Activated CD8-positive, alpha-beta memory T cell treated with anti-CD3 and anti-CD28 coated beads for 4 hours (primary cell): Measurements from ENCODE around the gene SLC26A5.
"Not testable (repeated sequence)": the region's sequence is repeated elsewhere in the genome, so short reads cannot be mapped to it uniquely, and the experiment has no call there.

Experiments used
- DNase-seq, 2 donors: peaks; one replicate each; pipeline ENCODE4 v3.0.0-alpha.2; 2020; ENCODE audit warnings: low read depth in 2 of 2

The SLC26A5 gene

DNA sequence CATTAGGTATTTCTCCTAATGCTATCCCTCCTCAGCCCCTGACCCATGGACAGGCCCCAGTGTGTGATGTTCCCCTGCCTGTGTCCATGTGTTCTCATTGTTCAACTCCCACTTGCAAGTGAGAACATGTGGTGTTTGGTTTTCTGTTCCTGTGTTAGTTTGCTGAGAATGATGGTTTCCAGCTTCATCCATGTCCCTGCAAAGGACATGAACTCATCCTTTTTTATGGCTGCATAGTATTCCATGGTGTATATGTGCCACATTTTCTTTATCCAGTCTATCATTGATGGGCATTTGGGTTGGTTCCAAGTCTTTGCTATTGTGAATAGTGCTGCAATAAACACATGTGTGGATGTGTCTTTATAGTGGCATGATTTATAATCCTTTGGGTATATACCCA, 46.3 kb downstream of the SLC26A5 start:
- DNase-seq: not testable (repeated sequence)

DNA sequence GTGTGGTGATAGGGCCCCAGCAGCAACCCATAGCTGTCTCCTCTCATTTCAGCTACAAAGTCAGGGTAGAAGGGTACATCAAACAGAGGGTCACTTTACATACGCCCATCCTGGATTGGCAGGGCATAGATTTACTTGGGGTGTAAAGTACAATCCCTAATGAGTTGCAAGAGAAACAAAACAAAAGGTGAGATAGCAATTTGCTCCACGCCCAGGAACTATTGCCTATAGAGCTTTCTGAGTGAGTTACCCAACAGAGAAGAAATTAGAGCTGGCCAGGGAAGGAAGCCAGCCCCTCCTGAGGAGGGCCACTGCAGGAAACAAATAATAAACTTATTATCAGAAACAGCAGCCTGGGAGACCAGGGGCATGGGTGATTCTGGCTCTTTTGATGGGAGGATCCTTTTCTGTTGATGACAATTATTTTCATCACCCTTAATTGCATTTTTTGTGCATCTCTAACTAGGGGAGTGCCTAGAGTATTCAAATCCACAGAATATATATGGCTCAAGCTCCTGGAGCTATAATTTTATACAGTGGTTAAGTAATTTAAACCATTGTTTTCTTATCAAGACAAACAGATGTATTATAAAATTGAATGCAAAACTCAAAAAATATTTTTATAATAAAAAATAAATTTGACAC, 47.4 kb downstream of the SLC26A5 start:
- DNase-seq: no peak

DNA sequence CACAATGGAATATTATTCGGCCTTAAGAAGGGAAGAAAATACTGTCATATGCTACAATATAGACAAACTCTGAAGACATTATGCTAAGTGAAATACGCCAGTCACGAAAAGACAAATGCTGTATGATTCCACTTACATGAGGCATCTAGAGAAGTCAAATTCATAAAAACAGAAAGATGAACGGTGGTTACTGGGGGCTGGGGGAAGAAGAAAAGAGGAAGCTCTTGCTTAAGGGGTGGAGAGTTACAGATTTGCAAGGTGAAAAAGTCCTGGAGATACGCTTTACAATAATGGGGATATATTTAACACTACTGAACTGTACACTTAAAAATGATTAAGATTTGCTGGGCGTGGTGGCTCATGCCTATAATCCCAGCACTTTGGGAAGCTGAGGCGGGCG, 49.5 kb downstream of the SLC26A5 start:
- no peak for DNase-seq

DNA sequence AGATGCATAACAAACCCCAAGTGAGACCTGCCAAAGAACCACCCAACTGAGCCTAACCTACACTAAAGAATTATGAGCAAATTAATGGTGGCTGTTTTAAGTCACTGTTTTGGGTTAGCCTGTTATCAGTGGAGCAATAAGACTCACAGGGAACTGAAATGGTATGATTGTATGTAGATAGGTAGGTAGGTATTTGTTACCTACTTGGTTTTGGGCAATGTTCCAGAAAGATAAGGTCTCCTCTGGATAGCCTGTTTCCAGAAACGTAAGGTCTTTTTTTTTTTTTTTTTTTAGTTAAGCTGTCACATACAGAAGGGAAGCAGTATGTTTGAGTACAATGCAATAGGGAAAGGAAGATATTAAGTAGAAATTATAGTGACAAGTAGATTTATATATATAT, 50.9 kb downstream of the SLC26A5 start:
- DNase-seq: no peak

DNA sequence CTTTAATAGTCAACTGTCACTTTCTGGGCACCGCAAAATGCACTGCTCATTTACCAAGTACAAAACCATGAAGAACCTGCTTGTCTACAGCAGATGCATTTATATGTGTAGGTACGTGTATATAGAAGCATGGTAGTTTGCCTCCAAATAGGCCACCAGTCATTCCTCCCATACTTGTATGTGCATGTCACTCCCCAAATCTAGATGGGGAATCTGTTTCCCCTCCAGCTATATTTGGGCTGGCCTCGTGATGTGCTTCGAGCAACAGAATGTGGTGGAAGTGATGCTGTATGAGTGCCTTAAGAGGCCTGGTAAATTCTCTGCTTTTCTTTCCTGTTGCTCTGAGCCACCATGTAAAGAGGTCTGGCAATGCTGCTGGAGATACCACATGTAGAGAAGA, 51.4 kb downstream of the SLC26A5 start:
- no peak for DNase-seq

DNA sequence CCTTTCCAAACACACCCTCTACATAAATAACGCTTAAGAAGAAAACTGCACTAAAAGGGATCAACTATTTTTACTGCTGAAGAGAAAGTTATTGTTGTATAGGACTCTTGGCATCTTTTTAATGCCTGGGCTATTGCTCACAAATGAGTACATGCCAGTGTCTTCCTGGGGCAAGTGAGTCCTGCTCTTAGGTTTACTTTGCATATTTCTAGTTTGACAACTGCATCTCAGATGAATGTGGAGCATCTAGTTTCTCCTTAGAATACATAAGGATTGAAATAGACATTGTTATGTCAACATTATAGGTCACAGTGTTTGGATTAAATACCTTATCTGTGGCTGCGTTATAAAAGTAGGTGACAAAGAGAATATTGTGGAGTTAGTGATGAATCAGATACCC, 54.0 kb downstream of the SLC26A5 start:
- no peak for DNase-seq

DNA sequence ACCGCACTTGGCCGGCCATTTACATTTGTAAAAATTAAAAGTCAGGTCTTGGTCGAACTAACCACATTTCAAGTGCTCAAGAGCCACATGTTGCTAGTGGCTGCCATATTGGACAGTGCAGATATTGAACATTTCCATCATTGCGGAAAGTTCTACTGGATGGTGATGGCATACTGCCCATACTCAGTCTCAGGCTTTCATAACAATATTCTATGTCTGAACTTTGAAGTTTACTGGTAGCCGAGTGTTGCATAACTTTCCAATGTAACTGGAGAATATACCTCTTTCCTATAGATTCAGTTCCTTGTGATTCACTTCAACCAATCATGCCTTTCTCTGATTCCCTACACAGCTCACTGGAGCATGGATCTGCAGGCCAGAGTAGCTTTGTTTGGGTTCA, 54.9 kb downstream of the SLC26A5 start:
- DNase-seq: no peak

DNA sequence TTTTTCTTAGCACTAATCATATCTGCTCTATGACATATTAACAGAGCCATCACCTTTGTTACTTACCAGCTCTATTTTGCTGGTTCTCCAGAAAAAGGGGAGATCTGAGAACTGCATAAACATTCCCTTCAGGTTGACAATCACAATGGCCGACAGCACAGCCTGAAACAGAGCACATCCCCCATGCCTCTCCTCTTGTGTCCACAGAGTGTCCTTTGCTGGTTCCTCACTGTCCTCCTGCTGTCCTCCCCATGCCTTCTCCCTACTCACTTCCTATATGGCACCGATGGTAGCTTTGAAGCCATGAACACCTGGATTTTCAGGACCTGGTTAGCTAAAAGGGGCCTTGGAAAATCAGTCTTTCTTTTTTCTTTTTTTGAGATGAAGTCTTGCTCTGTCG, 56.7 kb downstream of the SLC26A5 start:
- DNase-seq: no peak

DNA sequence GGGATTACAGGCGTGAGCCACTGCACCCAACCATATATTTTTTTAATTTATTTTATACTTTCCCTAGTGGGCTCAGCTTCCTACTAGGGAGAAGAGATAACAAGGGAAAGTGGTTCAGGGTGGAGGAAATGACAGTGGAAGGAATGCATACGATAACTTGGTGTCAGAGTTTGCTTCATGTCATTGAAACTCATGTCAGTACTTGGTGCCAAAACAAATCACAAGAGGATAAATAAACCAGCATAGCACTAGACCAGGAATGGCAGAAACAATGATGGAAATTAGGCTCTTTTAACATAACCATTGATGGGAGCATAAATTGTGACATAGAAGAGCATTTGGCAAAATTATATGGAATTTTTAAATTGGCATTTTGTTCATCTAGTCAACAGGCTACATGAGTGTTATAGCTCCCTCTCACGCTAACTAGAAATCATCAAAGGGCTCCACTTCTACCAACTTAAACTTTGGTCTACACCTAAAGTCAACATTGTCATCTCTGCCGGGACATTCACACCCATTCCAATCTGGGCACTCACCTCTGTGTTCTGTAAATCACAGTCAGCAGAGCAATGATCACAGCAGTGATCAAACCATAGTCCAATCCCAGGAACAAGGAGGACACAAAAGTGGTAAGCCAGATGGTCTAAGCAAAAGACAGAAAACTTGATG, 57.4 kb downstream of the SLC26A5 start:
- no peak for DNase-seq

DNA sequence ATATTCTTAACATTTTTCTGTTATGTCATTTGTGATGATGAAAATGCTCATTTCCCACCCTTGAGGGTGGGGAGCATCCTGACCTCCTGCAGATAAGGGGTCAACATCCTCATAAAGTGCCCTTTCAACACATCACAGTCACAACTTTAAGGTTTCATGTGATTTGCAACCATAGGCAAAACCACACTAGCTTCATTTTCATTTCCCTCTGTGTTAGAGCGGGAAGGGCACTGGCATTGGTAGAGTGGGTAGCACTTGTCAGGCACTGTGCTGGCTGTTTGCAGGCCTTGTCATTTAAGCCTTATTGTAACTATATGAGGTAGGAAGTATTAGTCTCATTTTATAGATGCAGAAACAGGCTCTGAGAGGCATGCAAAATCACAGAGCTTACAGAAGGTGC, 58.8 kb downstream of the SLC26A5 start:
- no peak for DNase-seq

DNA sequence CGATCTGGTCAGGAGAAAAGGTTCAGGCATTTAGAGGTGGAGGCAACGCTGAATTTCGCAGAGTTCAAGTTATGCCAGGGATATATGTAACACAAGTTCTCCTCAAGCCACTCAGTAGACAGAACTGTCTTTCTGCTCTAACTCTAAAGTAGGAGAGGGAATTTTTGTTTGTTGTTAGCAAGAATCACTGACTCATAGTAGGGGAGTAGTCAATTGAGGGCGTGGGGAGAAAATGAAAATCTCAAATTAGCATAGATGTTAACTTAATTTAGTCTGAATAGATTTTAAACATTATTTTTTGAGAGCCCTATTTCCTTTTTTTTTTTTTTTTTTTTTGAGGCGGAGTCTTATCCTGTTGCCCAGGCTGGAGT, 64.0 kb downstream of the SLC26A5 start:
- DNase-seq: no peak

DNA sequence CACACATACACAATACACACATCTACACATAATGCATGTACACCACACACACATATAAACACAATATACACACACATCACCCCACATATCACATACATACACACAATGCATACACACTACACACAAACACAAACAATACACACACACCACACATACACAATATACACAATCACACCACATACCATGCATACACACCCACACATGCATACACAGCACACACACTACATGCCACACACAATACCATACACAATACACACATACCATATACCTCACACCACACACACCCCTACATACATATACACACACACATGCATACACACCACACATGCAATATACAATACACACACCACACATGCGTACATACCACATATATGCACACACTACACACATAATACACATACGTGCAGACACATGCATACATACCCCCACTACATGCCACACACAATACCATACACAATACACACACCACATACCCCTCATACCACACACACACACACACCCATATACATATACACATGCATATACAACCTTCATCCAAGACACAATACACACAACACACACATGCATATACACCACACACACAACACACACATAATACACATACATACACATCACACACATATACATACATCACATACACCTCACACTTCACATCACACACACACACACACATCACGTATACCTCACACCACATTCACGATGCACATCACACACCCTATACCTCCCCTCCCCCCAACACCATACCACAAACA, 64.6 kb downstream of the SLC26A5 start:
- no peak for DNase-seq

DNA sequence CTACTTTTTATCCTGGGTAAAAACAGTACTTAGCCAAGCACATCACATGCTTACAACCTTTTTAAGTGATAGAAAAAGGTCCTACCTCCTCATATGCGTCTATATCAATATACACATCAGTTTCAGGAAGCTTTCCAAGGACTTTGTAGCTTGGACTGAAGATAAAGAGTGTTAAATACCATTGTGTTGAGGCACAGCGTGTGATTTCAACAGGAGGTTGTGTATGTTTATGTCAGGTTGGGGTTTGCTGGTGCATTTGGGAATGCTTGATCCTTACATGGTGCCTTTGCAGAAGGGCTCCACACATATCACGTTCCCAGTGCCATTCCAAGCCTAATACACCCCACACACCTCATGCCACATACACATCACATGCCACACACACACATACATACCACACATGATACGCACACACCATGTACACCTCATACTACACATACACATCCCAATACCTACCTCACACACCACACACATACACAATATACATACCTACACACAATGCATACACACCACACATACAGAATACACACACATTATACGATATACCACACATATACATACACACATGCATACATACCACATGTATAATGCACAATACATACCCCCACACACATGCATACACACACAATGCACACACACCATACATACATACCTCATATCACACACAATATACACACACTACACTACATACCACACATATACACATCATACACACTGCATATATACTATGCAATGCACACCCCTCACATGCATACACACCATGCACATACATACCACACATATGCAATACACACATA, 65.4 kb downstream of the SLC26A5 start:
- no peak for DNase-seq

DNA sequence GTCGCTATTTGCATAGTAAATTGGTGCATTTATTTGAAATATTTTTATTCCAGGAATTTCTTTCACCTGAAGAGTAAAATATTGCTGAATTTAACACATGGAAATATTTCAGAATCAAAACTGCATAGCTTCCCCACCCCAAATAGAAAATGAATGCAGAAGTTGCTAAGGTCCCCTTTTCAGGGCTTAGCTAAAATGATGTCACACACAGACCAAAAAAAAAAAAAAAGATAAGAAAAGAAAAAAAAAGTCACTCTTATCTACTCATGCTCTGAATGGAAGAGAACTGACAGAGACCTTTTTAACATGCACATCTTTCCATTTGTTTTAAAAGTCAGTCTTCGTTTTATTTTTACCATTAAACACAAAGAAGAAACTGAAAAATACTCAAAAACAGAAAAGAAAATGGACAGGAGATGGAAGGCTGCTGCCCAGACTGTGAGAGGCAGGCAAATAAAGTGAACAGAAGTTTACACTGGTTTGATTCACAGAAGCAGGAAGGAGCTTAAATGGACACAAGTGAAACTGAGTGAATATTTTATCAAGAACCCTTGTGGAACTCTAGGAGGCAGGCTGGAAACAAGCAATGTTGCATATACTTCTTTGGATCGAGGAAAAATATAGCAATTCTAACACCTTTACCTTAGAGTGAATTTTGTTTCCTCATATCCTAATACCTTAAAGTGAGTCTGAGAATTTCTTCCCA, 66.6 kb downstream of the SLC26A5 start:
- no peak for DNase-seq

DNA sequence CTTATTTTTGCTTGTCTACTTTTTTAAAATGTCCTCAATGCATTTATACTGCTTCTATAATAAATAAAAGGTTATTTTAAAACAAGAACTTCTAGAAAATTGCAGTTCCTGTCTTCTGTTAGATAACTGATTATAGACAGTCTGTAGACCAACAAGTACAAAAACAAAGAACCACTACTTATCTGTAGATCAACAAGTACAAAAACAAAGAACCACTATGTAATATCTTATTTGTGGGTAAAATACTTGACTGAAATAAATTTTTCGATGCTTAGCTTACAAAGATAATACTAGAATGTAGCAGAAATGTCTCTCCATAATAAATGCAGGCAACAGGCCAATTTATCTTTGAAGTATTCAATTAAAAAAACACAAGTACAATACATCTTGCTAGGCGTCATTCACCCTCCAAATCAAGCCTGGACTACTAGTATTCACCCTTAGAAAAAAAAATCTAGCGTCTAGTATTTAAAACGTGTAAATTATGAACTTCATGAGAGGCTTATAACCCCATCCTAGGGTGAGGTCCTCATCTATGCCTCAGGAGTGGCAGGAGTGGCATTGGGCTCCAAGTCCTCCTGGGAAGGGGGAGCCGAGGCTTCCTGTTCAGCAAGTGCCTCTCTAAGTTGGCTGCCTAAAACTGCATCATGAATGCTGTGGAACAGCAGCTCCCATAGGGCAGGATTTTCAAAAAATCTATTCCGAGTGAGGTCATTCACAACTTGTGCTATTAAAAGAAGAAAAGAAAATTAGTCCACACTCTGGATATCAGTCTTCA, 72.0 kb downstream of the SLC26A5 start:
- no peak for DNase-seq

DNA sequence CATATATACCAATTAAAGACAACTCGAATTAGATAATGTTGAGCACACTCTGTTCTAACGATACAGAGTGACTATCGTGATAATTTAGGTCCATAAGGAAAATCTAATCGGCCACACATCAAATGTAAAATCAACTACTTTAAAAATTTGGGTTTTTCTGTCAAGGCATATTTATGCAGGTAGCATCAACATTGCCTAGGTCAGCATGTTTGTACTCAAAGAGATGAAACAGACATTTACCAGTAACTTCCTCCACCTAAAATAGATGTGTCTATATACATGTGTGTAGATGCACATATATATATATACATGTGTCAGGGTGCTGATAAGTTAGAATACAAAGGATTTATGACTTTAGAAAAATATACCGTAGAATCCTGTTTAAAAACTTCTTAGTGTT, 76.6 kb downstream of the SLC26A5 start:
- DNase-seq: no peak

DNA sequence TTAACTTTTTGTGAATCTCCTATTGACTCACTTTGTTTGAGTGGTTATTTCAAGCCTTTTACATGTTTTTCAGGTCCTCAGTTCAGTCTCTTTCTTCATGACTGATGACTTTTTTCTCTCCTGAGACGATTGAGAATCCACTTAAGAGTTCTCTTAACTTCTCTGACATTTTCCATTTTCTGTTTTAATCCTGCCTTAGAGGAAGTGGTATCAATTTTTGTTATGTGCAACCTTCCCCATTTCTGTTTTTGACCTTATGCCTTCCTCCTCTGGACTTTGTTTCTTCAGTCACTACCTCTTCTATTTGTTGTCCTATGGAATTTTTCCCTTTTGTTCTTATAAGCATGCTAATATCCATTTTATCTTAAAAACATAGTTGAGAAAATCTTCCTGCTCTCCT, 96.2 kb downstream of the SLC26A5 start:
- no peak for DNase-seq

DNA sequence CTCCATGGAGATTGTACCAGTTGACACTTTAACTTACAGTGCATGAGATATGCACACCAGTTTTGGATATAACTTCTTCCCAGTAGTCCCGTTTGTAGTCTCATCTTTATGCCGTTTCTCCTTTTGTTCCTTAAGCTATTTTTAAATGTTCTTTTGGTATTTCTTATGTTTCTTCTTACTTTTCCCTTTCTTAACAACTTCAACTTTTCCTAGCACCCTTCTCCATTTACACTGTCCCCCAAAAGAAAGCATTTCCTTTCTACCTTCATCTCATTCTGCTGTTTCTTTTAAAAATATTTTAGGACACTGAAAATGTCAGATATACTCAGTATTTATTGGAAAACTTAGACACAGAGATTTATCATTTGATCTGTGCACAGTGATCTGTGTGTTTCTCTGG, 97.0 kb downstream of the SLC26A5 start:
- DNase-seq: no peak

DNA sequence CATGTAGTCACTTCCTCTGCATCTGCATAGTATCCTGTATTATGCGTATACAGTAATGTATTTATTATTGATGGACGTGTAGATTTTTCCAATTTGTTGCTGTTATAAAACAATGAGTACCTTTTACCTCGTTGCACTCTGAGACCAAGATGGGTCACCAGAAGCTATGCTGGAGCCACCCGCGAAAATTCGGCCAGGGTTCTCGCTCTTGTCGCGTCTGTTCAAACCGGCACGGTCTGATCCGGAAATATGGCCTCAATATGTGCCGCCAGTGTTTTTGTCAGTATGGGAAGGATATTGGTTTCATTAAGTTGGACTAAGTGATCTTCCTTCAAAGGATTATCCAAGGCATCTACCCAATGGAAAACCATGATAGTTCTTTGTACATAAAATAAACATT, 97.6 kb downstream of the SLC26A5 start:
- no peak for DNase-seq

DNA sequence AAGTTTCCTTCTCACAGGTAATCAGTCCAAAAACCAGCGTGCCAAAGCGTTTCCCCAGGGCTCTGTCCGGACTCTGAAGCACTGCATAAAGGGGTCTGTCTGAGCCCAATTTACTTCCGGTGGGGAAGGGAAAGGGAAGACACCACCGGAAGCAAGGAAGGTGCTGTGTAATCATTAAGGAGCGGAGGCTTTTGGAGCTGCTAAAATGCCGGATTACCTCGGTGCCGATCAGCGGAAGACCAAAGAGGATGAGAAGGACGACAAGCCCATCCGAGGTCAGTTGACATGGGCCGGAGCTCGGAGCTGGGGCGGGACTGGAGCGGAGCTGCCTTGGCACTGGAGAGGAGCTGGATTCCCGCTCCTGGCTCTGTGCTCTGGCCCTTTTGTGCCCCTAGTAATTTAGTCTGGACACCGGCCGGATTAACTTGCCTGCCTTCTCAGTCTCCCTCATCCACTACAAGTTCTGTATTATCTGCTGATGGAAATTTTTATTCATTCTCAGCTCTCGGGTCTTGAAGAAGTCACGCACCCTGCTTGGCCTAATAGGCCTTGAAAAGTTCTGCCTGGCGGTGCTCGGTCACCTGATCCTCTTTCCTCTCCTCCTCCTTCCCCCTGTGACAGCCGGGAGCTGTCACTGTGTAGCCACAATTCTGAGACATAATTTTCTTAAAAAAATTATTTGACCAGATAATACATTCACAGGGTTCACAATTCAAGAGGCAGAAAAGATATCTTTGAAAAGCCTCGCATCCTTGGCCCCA, 98.3 kb downstream of the SLC26A5 start, which contains the start of gene PSMC2:
Gene PSMC2 (plus strand): TSS at position 137 of the 761 bp plus-strand sequence. CDS start 69 bp downstream, at position 206.
- DNase-seq: peak; percentile 65 to 75
